Bronchial epithelial cell (primary cell): ENCODE results near the gene GALNT15. TPM values are rescaled to one million over a fixed set of nuclear protein-coding genes. Genes with fewer than 3 reads are reported as not detected.

ENCODE experiments used
- DNase-seq: peaks from one replicate; pipeline ENCODE4 v3.0.0-alpha.2; 2010; ENCODE audit warnings: low read depth
- FAIRE-seq: peaks from 2 replicates; lab custom pipeline; 2011; peaks lifted over from hg19 to GRCh38; lab: Jason Lieb, UNC
- H3K27me3 ChIP-seq: 2 replicates; pipeline ENCODE4 v1.5.1; 2011; ENCODE audit warnings: low read length; ENCODE audit not compliant: control insufficient read depth, insufficient read depth
- H3K36me3 ChIP-seq: 2 replicates; pipeline ENCODE4 v1.5.1; 2011; ENCODE audit warnings: low read length; ENCODE audit not compliant: control insufficient read depth, insufficient read depth
- H3K4me3 ChIP-seq: 2 replicates; pipeline ENCODE4 v1.5.1; 2011; ENCODE audit warnings: mild to moderate bottlenecking, low read depth, low read length, control low read depth
- total RNA-seq: library from RNA; depleted of rRNA; stranded (reverse); fragments of >200 nt; gene quantifications from 2 replicates; pipeline ENCODE4 v1.2.1, GENCODE V29; 2014
- TF ChIP-seq, protein P1 (sequence below): IDR thresholded peaks from 2 replicates; pipeline ENCODE4 v1.5.1; 2011; ENCODE audit warnings: mild to moderate bottlenecking, moderate library complexity, low read length, control low read depth, inconsistent platforms; ENCODE audit not compliant: insufficient read depth, severe bottlenecking

The GALNT15 gene
- total RNA-seq, 1 donor from 2014 or later = 0.53 TPM

DNA sequence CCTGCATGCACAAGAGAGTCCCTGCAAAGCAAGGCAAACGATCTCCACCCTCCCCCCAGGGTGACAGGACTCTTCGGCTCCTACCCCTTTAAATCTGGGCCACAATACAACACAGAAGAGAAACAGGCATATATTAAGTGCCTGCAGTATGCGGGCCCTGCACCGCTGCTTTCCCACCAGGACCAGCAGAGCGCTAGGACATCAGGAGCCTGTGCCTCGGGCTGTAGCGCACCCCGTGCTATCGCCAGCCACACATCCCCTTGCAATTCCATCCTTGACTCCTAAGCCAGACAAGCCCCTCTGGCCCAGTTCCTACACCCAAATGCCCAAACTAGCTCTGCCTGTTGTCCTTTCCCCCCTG, 4.1 kb downstream of the GALNT15 start:
- Histone ChIP-seq H3K4me3 (no peak overlapping the region), H3K27me3 (peaks cover 23% of the 10 kb centered on the region), H3K36me3 (no peaks in the 10 kb centered on the region)
- TF ChIP-seq, protein P1, sequence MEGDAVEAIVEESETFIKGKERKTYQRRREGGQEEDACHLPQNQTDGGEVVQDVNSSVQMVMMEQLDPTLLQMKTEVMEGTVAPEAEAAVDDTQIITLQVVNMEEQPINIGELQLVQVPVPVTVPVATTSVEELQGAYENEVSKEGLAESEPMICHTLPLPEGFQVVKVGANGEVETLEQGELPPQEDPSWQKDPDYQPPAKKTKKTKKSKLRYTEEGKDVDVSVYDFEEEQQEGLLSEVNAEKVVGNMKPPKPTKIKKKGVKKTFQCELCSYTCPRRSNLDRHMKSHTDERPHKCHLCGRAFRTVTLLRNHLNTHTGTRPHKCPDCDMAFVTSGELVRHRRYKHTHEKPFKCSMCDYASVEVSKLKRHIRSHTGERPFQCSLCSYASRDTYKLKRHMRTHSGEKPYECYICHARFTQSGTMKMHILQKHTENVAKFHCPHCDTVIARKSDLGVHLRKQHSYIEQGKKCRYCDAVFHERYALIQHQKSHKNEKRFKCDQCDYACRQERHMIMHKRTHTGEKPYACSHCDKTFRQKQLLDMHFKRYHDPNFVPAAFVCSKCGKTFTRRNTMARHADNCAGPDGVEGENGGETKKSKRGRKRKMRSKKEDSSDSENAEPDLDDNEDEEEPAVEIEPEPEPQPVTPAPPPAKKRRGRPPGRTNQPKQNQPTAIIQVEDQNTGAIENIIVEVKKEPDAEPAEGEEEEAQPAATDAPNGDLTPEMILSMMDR = no peak
- FAIRE-seq = no peak
- no peak for DNase-seq

GRCh38 chr3:16179261-16179660, 4.8 kb downstream of the GALNT15 start:
- Histone ChIP-seq H3K27me3 (peaks cover 20% of the 10 kb centered on the region), H3K4me3 (no peak overlapping the region), H3K36me3 (no peaks in the 10 kb centered on the region)
- FAIRE-seq (no peak), DNase-seq (no peak)
- TF ChIP-seq, protein P1 = no peak

GRCh38 chr3:16179771-16180736, 5.6 kb downstream of the GALNT15 start:
- peaks cover 14% of the 10 kb centered on the region for H3K27me3 ChIP-seq
- no peak for DNase-seq
- FAIRE-seq = no peak
- H3K36me3 ChIP-seq = no peaks in the 10 kb centered on the region
- TF ChIP-seq, protein P1 = no peak
- no peak overlapping the region for H3K4me3 ChIP-seq

GRCh38 chr3:16180737-16181134, 6.3 kb downstream of the GALNT15 start:
- no peak for DNase-seq
- H3K36me3 ChIP-seq = no peaks in the 10 kb centered on the region
- H3K27me3 ChIP-seq = peaks cover 9% of the 10 kb centered on the region
- TF ChIP-seq, protein P1 = no peak
- no peak overlapping the region for H3K4me3 ChIP-seq
- no peak for FAIRE-seq

- FAIRE-seq (no peak), DNase-seq (no peak)
- Histone ChIP-seq H3K36me3 (no peaks in the 10 kb centered on the region), H3K4me3 (no peak overlapping the region), H3K27me3 (peaks cover 3% of the 10 kb centered on the region)
- TF ChIP-seq, protein P1 = no peak
Observed at GRCh38 chr3:16181361-16181760, 6.9 kb downstream of the GALNT15 start.
